ENCODE measurements around the gene FBLN5. TPM values are rescaled to one million over a fixed set of nuclear protein-coding genes. Genes with fewer than 3 reads are reported as not detected.

The FBLN5 gene
- total RNA-seq, 6 experiments from 2014 or later = 6.7 to 36.3 (median 17.8) TPM

- Histone ChIP-seq H3K9me3 (no peaks in the 10 kb centered on the region), H3K27me3 (no peaks in the 10 kb centered on the region), H3K4me1 (peaks cover 0 to 4% (median 0%) of the 10 kb centered on the region in 4 donors), H3K4me3 (no peak overlapping the region), H3K27ac (no peak overlapping the region), H3K36me3 (peaks cover 0 to 61% (median 20%) of the 10 kb centered on the region in 4 donors)
- TF ChIP-seq CTCF (IDR thresholded peaks at IDR 0.05) = no peak
- TF ChIP-seq POLR2A (IDR thresholded peaks at IDR 0.05) = no peak
- intact Hi-C loops (cut with DNase I) = no loop called here
- DNase-seq = no peak
- peak in 3 of 4 donors; percentile 33 to 57 (median 38) for ATAC-seq
- WGBS (ENCODE audit: insufficient coverage, low coverage, low lambda C conversion rate, missing lambda C conversion rate) = 49% methylated on average over 2 of the region's 2 CpGs
These were observed 23.8 kb upstream of the FBLN5 start for GRCh38 chr14:91971188-91971778.

DNA sequence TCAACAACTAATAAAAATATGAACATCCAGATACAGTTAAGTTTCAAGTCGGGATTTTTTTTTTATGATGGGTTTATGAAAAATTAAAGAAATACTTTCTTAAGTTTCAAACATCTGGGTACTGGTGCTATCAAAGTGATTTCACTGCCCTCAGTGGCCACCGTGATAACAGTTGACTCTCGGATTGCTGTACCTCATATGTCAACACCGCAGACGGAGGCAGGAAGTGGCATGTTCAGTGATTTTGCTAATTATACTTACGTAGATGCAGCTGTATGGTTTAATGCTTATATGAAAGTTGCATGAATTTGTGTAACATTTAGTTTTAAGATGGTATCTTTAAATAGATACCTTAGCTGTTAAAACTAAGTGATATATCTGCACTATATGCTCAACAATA, 20.8 kb upstream of the FBLN5 start:
- no peak overlapping the region for H3K4me3 ChIP-seq
- TF ChIP-seq POLR2A (IDR thresholded peaks at IDR 0.05) (no peak), CTCF (IDR thresholded peaks at IDR 0.05) (no peak)
- intact Hi-C loops (cut with DNase I) = no loop called here
- H3K4me1 ChIP-seq = peaks cover 0 to 4% (median 0%) of the 10 kb centered on the region in 4 donors
- no peaks in the 10 kb centered on the region for H3K9me3 ChIP-seq
- H3K36me3 ChIP-seq = peaks cover 0 to 42% (median 16%) of the 10 kb centered on the region in 4 donors
- ATAC-seq = no peak
- H3K27ac ChIP-seq = no peak overlapping the region
- DNase-seq = no peak
- WGBS (ENCODE audit: insufficient coverage, low coverage, low lambda C conversion rate, missing lambda C conversion rate) = 62% methylated on average over 6 of the region's 6 CpGs
- no peaks in the 10 kb centered on the region for H3K27me3 ChIP-seq

DNA sequence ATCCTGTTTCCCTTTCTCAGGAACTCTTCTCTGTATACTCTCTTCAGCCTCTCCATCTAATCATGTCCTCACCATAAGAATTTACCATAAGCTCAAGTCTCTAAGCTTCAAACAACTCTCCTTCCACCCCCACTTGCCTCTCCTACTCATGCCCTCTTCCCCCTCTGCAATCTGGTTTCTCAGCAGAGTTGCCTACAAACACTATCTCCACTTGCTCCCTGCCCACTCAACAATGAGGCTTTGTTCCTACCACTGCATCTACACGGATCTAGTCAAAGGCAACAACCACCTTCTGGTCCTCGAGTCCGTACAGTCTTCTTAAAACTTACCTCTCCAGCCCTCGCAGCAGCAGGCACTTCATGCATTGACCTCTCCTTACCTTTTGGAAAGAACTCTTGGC, 17.2 kb upstream of the FBLN5 start:
- Histone ChIP-seq H3K4me1 (no peaks in the 10 kb centered on the region), H3K27ac (no peak overlapping the region), H3K27me3 (no peaks in the 10 kb centered on the region), H3K4me3 (no peak overlapping the region), H3K9me3 (no peaks in the 10 kb centered on the region), H3K36me3 (peaks cover 0 to 21% (median 10%) of the 10 kb centered on the region in 4 donors)
- 86% methylated on average over 4 of the region's 4 CpGs for WGBS (ENCODE audit: insufficient coverage, low coverage, low lambda C conversion rate, missing lambda C conversion rate)
- DNase-seq = no peak
- intact Hi-C loops (cut with DNase I) = no loop called here
- ATAC-seq = no peak
- TF ChIP-seq CTCF (IDR thresholded peaks at IDR 0.05) (no peak), POLR2A (IDR thresholded peaks at IDR 0.05) (no peak)

DNA sequence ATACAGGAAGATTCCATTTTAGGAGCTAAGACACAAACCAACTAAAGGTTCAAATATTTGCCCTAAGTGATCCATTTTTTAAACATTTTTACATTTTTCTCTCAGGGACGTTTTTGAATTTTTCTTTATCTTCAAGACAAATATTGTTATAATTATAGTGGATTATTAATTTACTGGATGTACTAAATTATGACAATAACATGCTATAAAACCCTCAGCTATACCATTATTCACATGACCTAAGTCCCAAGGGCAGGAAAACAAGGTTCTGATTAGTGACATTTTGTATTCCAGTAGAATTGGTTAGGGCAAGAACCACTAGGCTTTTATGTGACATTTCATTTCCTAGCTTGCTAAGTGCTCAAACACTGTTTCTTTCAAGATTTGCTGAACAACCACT, 16.5 kb upstream of the FBLN5 start:
- WGBS (ENCODE audit: insufficient coverage, low coverage, low lambda C conversion rate, missing lambda C conversion rate) = 58% methylated on average over 1 of the region's 1 CpG
- Histone ChIP-seq H3K36me3 (peaks cover 0 to 14% (median 3%) of the 10 kb centered on the region in 4 donors), H3K4me1 (no peaks in the 10 kb centered on the region), H3K4me3 (no peak overlapping the region), H3K27ac (no peak overlapping the region), H3K9me3 (no peaks in the 10 kb centered on the region), H3K27me3 (no peaks in the 10 kb centered on the region)
- DNase-seq (no peak), ATAC-seq (no peak)
- intact Hi-C loops (cut with DNase I) = no loop called here
- TF ChIP-seq POLR2A (IDR thresholded peaks at IDR 0.05) (no peak), CTCF (IDR thresholded peaks at IDR 0.05) (no peak)

Data from right lobe of liver (tissue), 6 donors.